Activated naive CD4-positive, alpha-beta T cell (primary cell): Measurements from ENCODE around the gene HNMT.
"Not testable (repeated sequence)": the region's sequence is repeated elsewhere in the genome, so short reads cannot be mapped to it uniquely, and the experiment has no call there.

ENCODE experiments used
- DNase-seq, 4 experiments: peaks; one replicate each; lab custom pipeline; 2025; lab: John Stamatoyannopoulos, UW

HNMT gene

DNA sequence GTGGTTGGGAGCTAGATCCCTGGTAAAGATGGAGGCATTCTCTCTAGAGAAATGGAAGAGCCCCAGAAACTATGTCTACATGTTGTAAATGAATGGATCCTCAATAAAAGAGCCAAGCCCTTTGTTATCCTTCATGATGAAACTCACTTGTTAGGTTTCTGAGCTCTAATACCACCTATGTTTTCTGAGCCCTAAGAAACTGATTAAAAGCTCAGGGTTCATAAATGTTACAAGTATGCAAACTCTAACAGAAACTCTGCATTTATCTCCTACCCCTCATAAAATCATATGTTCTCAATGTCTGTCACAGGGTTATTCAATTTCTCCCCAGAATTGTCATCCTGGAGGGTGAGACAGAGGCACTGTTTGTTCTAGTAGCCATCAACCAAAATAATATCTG is 18.0 kb upstream of the HNMT start:
- DNase-seq: no peak

DNA sequence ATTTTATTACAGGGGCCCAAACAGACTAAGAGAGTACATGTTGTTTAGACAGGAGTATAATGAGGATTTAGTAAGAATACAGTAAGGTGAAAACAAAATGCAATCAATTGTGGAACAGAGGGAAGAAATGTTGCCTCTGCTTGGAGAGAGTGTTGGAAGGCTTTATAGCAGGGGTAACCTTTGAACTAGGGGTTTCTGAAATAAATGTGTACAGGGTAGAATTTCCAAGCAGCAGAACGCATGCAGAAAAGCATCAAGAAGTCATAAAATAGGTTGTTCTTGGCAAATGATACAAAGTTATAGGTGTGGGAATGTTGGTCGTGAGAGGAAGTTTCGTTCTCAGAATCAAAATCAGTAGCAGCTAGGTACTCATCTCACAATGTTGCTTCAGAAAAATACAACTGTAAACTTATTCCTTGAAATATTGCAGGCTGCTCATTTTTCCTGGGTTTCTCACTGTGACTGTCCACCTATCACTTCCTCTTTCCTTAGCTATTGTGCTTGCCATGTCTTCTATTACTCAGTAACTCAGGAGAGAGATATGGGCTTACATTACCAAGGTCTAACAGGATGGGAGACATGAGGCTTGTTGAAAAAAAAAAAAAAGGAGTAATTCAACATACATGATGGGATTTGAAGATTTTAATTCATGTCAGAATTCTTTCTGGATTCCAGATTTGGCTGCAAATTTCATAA is 17.1 kb upstream of the HNMT start:
- no peak for DNase-seq

DNA sequence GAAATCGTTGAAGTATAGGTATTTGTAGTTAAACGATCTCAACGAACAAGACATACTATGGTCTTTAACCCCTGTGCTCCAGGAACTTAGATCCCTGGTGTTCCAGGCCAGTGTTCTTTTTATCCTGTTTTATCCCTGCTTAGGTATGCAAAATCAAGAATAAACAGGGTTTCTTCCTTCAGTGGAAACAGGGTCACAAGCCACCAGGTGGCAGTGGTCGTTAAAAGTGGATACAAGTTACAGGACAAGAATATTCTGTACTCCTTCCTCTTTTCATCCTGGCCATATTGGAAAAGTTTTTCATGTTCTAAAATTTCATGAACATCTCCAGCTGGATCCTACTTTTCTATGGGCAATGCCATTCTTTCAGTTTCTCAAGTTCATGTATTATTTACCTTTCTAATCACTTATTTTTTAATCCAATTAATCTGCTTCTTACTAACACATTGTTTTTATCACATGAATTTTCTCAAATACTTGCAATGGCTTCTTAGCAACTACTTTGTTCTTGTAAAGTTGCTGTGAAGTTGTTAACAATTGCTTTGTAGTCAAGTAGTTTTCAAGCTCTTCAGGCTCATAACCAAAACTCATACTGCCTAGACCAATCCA is 16.4 kb upstream of the HNMT start:
- peak in 1 of 4 experiments; percentile 6 for DNase-seq

DNA sequence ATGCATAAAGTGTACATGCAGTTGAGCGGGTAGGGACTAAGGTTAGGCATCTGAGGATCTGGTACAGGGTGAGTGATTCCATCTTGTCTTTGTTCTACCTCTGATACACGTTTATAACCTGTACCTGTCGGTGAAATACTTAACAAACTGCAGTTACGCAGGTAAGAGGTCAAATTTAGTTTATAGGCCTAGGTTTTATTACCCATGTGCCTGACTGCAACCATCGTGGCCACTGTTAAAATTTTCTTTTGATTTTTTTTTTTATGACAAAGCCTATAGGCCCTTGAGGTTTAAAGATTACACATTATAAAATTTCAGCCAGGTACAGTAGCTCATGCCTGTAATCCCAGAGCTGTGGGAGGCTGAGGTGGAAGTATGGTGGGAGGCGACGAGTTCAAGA is 15.4 kb upstream of the HNMT start:
- no peak for DNase-seq

DNA sequence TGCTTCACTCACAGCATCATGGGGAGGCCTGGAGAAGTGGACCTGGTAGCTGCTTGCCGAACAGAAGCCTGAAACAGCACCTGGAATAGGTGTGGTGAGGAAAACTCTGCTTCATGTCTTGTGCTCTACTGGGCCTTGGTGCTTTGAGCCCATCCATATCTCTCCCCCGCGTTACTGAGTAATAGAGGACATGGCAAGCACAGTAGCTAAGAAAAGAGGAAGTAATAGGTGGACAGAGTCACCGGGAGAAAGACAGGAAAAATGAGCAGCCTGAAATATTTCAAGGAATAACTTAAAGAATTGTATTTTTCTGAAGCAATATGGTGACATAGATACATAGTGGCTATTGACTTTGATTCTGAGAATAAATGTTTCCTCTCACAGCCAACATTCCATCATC is 14.0 kb upstream of the HNMT start:
- DNase-seq: no peak

DNA sequence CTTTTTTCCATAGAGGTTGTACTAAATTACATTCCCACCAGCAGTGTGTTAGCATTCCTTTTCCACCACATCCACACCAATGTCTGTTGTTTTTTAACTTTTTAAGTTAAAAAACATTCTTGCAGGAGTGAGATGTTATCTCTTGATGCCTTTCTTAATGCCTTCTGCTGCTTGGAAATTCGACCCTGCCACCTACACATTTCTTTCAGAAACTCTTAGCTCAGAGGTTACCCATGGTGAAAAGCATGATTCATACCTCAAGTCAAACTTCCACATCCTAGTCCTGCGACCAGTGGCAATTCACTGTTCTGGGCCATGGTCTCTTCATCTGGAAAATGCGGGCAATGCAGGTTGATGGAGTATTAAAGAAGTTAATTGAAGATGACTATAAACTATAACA is 12.7 kb upstream of the HNMT start:
- DNase-seq: no peak

DNA sequence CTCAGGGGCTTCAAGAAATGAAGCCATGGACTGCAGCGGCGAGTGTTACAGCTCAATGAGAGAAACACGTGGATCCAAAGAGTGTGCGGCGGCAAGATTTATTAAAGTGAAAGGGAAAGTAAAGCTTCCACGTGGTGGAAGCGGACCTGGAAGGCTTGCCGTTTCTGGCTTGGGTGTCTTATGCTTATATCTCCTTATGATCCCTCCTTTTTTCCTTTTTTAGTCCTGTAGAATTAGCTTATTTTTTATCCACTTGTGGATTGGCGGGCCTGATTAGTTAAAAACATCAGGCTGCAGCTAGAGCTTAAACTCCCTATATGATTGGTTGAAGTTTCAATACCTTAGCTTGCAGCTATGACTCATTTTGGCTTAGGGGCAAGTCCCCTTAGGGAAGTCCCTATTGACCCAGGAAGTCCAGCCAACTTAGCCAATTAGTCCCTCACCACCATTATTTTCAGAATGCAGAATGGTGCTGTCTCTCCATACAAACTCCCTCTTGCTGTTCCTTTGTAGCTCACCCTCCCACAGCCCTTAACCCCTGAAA is 11.6 kb upstream of the HNMT start:
- no peak for DNase-seq

DNA sequence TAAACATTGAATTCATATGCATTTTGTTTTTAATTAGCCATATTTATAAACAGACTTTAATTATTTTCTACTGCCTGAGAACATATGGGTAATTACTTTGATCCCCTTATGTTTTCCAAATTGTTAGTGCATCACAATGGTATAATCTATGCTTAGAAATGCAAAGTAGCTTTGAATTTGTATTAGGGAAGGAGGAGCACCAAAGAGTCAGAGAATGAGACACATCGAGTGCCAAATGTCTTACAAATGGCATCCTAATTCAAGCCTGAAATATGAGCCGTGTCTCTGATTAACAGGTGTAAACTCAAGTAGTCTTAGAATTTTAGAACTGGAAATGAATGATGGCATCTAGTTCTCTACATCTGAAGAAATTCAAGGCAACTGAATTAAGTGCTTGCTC is 8.7 kb upstream of the HNMT start:
- no peak for DNase-seq

DNA sequence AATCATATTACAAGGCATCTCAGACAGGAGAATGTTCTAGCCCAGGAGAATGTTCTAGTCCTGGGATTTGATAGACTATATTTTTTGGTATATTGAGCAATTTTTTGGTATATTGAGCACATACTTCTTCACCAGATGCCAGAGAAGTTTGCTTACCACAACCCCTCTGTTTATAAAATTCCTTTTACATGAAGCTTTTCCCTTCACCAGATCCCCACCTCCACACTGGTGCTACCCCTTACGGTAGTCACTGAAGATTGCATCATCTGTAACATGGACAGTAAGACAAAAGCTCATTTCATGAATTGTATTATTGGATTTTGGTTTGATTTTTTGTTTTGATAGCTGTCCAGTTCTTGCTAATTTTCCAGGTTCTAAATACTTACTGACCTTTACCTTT is 7.2 kb upstream of the HNMT start:
- no peak for DNase-seq

DNA sequence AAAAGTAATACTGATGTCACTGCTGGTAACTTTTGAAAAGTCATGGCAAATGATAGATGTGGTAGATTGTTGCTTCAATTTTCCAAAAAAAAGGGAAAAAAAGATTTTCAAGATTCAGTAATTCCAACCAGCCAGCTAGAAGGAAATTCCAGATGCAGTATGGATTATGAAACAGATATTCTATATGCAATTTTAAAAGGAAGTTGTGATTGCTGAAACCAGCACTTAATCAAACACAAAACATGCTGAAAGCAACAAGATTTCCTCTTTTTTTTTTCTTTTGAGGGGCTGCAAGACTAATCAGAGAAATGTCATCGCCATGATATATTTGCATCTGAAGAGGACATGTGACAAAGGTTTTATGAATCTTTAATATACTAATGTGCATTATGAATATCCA is 5.1 kb upstream of the HNMT start:
- DNase-seq: no peak

DNA sequence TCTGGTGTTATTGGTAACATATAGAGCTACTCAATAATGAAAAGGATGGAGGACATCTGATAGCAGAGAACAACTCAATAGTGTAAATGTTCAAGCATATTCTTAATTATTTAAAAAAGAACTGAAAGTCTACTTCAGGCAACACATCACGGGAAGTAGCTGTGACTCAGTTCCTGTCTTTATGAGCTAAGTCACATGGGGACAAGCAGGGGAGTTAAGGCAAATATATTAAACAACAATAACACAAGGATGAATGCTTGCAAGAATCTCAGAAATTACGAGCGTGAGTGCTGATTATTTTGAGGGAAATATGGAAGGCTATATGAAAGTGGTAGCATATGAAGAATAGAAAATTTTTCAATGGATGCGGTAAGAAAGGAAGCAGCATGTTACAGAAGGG is 4.0 kb upstream of the HNMT start:
- DNase-seq: no peak

DNA sequence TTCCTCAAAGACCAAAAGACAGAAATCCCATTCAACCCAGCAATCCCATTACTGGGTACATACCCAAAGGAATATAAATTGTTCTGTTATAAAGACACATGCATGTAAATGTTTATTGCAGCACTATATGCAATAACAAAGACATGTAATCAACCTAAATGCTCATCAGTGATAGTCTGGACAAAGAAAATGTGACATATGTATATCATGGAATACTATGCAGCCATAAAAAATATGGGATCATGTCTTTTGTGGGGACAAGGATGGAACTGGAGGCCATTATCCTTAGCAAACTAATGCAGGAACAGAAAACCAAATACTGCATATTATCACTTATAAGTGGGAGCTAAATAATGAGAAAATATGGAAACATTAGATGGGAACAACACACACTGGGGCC is 2.7 kb upstream of the HNMT start:
- no peak for DNase-seq

DNA sequence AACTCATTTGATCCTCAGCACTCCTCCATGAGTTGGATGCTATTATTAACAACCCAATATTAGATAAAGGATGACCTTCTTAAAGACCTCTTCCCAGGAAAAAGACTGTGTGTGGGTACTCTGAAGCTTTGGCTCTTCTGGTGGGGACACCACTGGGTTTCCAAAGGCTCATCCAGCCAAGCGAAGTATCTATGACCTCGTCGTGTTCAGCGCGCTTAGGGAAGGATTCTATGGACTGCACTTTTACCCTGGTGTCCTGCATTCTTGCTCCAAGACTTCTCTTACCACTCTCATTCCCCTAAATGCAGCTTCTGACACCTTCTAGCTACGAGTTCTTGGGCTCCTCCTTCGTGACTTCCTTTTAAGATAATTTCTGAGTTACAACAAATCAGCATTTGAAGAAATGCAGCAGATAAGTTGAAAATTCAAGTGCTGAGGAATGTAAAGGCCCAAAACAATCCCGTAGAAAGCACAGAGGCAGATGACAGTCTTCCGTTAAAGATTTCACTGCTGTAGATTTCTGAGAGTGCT is 673 bp upstream of the HNMT start:
- DNase-seq: no peak

DNA sequence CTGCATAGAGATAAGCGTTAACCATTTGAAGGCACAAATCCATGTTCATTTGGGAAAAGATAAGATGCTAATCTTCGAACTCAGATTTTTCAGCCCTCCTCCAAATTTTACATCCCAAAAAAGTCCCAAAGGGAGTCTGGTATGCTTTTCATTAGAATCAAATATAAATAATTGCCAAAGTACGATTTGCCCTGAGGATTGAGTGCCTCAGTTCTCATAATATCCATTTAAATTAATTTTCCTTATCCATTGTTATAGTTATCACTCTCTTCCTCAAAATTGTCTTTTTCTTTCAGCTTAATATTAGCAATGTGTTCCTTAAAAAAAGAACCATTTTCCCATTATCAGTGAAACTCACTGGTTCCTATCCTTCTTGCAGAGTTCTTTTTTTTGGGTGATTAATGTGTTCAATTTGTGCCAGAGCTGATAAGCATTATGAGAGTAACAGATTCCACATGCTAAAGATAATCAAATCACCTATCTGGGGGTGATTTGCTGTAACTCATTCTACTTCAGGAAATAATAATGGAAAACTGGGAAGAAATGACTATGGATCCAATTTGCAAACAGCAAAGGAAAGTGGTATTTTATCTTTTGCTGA is 686 bp downstream of the HNMT start:
- no peak for DNase-seq

DNA sequence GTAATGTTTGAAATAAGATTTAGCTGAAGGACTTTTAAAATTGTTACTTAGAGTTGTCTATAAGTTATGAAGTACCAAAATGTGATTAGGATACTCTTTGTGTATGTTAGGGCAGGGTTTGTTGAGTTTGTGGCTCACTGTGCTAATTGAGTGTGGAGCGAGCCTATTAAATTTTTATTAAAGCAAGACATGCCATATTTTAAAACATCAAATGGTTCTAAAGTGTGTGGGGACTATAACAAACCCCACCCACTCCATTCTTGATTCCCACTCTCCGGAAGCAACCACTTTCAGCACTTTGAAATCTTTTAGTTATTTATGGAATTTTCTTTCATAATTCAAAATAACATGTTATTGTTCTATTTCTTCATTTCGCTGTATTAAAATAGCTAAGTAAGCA is 1.8 kb downstream of the HNMT start:
- DNase-seq: no peak

DNA sequence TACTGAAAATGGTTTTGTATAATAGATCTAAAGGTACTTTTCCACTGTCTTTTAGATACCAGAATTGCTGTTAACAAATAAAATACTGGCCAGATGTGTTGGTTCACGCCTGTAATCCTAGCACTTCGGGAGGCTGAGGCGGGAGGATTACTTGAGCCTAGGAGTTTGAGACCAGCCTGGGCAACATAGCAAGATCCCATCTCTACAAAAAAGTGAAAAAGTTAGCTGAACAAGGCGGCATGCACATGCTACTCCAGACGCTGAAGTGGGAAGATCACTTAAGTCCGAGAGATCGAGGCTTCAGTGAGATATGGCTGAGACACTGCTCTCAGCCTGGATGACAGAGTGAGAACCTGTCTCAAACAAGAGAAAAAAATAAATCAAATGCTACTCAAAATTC is 2.8 kb downstream of the HNMT start:
- no peak for DNase-seq

DNA sequence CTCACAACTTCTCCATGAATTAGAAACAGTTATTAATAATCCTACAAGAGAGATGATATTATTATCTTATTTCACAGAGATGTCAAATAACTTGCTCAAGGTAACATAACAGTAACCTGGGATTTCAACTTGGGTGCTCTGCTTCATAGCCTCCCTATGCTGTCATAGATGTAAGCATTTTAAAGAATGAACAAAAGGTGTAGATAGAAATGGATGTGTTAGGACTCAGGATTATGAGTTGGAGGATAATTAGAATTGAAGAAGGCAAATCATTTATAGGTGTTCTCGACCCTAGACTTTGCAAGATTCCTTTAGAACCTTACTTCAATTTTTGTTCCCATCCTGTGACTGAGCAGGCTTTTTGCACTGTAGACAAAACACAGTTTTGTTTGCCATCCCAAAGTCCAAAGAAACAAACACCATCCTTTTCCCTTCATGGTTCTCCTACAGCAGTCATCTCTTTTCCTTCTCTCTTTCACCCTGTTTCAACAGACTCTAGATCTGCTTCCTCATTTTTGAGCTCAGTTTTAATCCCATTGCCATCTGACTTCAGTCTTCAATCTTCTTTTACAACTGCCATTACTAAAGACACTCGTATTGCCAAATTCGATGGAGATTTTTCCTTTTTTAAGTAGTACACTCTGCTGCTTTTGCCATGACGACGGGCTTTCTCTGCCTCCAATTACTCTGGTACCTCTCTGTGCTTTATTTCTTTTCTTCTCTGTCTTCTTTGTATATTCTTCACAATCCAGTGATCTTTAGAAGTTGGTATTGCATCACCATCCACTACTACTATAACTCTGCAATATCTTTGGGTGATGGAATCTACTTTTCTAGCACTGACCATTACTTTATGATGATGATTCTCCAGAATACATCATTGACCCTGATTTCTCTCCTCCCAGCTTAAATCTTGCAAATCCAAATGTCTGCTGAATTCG is 4.5 kb downstream of the HNMT start:
- DNase-seq: no peak

DNA sequence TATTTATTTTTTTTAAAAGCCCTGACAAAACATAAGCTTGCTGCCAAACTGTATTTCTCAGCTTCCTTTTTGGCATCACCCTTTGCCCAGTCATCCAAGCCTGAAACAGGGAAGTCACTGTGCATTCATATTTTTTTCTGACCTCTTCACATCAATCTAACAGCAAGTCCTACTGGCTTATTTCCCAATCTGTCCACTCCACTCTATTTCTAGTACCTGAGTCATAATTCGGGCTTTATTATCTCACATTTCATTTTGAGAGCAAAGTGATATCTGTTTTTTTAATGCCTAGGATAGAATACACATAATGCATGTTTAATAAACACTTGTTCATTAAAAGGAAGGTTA is 5.1 kb downstream of the HNMT start:
- DNase-seq: no peak

DNA sequence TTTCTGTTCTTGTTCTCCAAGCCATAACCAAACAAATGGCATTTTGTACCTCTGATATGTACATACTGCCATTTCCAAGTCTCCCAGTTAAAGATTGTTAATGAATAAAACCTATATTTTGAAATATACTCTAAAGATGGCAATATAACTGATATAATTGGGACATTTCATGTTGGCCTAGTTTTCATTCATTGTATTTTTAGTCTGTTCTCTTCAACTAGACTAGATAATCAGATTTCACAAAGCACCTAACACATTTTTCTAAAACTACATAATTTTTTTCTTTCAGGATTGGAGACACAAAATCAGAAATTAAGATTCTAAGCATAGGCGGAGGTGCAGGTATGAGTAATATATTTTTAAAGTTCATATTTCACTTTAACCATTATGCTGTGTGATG is 5.6 kb downstream of the HNMT start:
- DNase-seq: no peak

DNA sequence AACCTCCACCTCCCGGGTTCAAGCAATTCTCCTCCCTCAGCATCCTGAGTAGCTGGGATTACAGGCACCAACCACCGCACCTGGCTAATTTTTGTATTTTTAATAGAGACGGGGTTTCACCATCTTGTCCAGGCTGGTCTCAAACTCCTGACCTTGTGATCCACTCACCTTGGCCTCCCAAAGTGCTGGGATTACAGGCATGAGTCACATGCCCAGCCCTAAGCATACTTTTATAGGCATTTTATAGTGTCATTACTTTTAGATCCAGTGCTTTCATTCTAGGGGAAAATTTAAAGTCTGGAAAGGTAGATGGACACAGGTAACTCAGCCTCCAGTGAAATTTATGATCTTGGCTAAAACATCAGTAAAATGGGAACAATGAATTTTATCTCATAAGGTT is 7.0 kb downstream of the HNMT start:
- not testable (repeated sequence) for DNase-seq

DNA sequence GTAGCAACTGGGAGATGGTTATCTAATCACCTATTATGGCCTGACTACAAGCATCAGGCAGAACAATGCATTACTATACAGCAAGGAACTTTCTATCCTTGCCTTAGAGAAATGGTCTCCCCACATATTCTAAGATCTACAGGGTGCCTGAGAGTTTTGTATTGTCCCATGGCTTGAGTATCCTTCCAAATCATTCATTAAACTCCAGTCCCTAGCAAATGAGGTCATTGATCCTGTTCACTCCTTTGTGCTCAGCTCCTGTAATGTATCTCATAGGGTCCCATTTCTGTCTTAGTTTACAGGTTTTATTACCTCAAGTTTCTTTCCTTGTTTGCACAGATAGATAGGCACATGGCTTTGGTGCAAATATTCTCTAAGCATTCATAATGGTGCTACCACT is 9.0 kb downstream of the HNMT start:
- no peak for DNase-seq
